GM19397 (cell line): ENCODE measurements around the gene RFTN1.
"Not testable (repeated sequence)": the region's sequence is repeated elsewhere in the genome, so short reads cannot be mapped to it uniquely, and the experiment has no call there.

Experiments
- ATAC-seq: cut with Tn5 transposase; IDR thresholded peaks from one replicate; pipeline ENCODE4 v1.9.1; 2021; ENCODE audit warnings: mild to moderate bottlenecking, moderate library complexity; ENCODE audit not compliant: unreplicated experiment

The RFTN1 gene

DNA sequence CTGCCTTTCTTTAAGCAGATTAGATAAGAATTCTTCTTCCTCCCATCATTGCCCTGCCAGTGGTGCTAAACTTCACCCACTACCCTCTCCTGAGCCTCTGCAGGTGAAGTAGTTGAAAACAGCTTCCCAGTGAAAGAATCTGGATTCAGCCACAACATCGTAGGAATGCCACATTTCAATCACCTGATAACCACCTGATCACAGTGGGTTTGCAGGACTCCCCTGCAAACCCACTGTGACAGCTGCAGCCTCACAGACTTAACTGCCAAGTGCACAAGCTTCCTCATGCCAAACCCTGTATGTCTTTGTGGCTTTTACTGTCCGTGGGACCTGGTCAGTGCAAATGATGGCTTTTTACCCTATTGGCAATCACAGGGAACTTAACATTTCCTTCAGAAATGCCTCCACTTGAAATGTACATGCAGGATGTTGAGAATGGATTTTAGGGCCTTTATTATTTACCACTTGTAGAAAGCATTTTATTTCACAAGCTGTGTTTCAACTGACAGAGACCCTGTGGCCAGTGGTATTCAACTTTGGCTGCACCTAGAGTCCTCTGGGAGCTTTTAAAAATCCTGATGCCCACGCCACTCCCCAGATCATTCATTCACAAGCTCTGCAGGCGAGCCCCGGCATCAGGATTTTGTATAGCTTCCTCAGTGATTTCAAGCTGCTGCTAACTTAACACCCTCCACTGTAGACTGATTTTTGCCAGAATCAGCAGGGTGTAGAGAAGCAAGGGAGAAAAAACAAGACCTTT is 199.4 kb downstream of the RFTN1 start:
- ATAC-seq, result no peak

- ATAC-seq, result peak; percentile 66
Measured at GRCh38 chr3:16311960-16312451, 201.5 kb downstream of the RFTN1 start.

DNA sequence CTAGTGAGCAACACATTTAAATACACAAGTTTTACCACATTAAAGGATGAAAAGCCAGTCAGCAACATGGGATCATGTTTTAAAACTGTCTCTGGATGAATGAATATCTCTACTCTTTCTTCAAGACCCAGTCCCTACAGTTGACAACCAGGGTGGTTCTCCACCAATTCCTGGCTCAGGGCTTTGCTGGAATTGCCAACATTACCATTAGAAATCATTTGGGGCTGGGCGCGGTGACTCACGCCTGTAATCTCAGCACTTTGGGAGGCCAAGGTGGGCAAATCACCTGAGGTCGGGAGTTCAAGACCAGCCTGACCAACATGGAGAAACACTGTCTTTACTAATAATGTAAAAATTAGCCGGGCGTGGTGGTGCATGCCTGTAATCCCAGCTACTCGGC is 203.0 kb downstream of the RFTN1 start:
- not testable (repeated sequence) for ATAC-seq

GRCh38 chr3:16309558-16309957 is 203.9 kb downstream of the RFTN1 start:
- peak; percentile 65 for ATAC-seq

DNA sequence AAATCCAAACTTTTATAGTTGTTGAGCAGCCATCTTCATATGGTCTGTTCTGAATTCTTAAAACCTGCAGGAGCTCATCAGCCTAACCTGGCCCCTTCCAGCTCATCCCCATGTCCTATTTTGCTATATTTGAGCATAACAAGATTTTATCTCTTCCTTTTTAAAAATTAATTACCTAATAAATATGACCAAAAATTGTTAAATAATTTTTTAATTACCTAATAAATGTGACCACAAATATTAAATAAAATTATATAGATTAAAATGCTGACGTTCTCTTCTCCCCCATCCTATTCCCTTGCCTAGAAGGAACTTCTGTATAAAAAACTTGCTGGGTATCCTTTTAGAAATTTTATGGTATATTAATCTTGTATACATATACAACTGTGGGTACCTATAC is 204.8 kb downstream of the RFTN1 start:
- ATAC-seq, result no peak

GRCh38 chr3:16307832-16308531 is 205.5 kb downstream of the RFTN1 start:
- ATAC-seq, result no peak

DNA sequence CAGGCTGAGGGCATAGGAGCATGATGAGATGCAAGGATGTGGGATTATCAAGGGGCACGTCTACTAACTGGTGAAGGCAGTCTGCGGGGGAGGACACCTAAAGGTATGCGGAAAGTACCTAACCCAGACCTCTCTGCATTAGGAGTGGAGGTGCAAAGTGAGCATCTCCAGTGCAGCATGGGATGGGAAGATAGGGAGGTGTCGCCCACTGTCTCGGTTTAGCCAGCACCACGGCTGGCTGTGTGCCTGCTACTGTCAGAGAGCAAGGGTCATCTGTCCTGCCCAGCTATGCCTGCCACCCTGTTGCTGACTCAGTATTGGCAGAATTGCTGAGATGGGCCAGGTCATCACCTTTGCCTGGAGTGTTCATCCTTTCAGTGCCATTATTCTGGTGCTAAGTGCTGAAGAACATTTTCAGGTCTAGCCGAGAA is 208.4 kb downstream of the RFTN1 start:
- no peak for ATAC-seq

DNA sequence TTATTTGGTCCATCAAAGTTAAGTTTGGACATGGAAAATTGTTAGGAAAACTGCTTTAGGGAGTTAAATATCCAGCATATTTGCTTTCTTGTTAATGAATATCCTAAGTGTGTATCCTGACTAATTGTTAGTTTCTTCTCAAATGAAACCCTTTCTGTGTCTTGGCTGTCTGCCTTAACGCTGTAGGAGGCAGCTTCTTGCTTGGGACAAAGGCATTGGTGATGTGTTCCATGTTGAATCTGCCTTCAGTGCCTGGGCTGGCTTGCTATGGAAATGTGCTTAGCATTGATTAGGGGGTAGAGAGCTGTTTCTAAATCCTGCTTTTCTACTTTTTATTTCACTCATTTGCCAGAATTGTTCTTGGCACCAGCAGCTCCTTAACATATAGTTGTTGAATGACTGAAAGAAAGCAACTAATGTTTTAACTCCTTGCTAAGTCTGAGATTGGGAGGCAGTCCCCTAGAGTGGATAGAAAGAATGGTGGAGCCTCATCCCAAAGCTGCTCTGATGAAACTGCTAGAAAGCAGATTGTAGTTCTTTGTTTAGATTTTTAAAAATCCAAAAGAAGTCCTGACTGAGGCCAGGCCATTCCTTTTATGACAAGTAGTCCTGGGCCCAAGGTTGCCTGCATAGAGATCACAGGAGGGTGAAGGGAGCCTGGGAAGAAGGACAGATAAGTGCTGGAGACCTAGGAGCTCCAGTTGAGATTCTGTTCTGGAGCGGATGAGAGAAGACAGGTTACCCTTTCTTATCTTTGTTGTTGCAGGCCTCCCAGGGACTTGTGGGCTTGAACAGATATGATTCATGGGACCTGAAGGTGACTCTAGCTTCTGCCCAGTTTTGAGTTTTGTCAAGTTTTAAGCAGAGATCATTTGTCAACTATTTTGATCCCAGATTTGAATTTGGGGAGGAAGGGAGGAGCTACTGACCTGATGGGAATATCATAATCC is 209.2 kb downstream of the RFTN1 start:
- ATAC-seq, result no peak

- ATAC-seq, result no peak
Measured at GRCh38 chr3:16303037-16303575, 210.4 kb downstream of the RFTN1 start.

DNA sequence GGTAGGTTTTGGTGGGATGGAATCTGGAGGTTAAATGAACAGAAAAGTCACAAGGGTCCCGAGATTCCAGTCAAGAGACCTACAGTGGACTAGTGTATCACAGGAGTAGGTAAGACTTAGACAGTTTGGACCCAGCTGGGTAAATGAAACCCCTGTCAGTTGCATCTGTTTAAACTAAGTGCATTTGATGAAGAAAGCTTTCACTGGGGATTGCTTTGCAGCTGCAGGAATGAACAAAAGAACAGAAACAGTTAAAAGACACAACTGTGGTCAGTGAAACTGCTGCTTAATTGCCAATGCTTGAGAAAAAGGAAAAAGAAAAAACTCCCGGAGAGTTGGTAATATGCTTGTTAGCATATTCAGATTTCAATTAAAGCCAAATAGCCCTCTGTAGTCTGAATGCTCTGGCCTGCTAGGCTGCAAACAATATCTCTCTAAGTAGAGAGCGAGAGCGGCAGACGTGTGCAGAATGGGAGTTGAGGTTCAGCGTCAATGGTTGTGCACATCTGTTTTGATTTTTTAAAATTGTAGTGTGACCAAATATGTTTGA is 211.3 kb downstream of the RFTN1 start:
- no peak for ATAC-seq

DNA sequence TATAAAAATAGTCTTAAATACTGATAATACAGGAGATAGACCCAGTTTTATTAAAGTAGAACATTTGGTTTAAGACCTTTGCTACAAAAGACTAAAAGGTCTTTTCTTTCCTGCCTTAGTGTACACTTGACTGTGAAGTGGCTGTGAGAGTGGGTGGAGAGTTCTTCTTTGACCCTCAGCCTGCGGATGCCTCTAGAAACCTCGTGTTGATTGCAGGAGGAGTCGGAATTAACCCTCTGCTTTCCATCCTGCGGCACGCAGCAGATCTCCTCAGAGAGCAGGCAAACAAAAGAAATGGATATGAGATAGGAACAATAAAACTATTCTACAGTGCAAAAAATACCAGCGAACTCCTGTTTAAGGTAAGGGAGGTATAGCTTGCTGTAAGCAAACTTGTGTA is 212.0 kb downstream of the RFTN1 start:
- no peak for ATAC-seq

GRCh38 chr3:16300881-16301359 is 212.6 kb downstream of the RFTN1 start:
- ATAC-seq, result peak; percentile 55

DNA sequence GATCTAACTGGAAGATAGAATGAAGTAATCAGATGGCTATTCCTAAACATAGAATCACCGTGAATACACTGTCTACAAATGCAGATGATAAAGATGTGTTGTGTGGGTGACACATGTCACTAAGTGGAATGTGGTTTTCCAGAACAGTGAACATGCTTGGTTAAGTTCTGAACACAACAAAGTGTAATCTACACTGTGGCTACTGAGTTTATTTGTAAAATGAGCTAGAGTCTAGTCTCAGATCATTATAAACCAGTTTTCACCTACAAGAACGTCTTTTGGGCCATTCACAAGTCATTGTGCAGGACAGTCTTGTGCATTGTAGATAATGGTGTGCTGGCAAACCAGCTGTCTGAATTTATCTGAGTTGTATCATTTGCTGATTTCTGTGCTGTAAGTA is 213.2 kb downstream of the RFTN1 start:
- ATAC-seq, result no peak

DNA sequence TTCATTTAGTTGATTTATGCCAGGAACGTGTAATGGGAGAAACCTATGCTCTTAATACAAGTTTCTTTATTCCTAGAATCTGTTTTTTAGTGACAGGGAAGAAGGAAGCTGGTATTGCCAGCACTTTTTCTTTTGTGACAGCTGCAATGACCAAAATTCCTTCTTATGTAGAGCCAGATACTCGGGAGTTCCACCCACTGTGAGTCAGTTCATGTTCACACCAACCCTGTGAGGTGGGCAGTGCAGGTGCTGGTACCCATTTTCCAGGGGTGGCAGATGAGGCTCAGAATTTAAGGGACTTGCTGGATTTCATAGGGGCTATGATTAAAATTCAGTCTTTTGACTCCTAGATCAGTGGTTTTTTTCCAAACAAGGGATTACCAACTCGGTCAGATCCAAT is 213.8 kb downstream of the RFTN1 start:
- no peak for ATAC-seq

- no peak for ATAC-seq
Measured at GRCh38 chr3:16298891-16299290, 214.6 kb downstream of the RFTN1 start.

DNA sequence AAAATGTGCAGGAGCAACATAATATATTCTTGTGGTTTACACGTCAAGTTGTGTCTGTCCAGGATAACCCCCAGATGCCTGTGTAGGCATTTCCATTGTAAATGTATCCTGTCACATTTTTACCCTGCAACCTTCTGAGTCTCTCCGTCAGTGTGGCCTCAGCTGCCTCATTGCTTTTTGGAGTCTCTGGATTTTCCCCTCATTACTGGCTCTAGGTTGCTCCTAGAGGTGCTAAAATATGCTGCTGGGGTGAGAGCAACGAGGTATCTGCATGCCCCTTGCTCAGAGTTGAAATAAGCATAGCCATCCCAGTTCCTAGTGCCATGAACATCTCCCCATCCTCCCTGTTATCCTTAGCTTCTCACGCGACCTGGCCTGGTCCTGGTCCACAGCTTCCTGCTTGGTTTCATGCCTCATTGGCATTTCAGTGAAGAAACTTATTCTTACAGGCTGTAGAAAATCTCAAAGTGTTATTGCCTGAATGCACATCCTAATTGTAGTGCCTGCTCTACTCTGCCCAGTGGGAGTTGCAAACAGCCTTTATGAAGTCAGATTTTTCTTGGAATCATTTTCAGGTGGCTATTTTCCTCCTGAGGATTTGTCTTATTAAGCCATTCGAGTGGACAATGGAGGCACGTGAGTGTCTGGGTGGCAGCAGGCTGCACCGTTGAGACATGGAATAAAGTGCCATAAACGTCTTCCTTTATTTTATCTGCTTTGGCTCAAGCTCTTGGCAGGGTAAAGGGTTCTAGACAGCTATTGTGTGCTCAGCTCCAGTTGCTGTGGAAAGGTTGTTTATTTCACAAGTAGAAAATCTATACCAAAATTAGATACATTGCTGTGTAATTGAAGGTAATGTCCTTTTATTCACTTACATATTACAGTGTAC is 215.3 kb downstream of the RFTN1 start:
- no peak for ATAC-seq

- ATAC-seq, result no peak
Measured at GRCh38 chr3:16295298-16295890, 218.1 kb downstream of the RFTN1 start.

- ATAC-seq, result no peak
Measured at GRCh38 chr3:16294844-16295243, 218.7 kb downstream of the RFTN1 start.

GRCh38 chr3:16290827-16291196 is 222.7 kb downstream of the RFTN1 start:
- no peak for ATAC-seq
